Skeletal muscle satellite cell (primary cell): ENCODE data around the gene MGMT.
A peak's percentile ranks its signal among the peaks of the same experiment; 100 is the strongest.

ENCODE experiments used
- H3K27me3 ChIP-seq: 2 replicates; pipeline ENCODE4 v1.7.0; 2013; ENCODE audit warnings: low read length; ENCODE audit not compliant: control insufficient read depth, insufficient read depth
- H3K36me3 ChIP-seq: 2 replicates; pipeline ENCODE4 v1.7.0; 2013; ENCODE audit warnings: mild to moderate bottlenecking, control low read depth, low read length; ENCODE audit not compliant: insufficient read depth
- H3K4me1 ChIP-seq: 2 replicates; pipeline ENCODE4 v1.7.0; 2013; ENCODE audit warnings: low read length; ENCODE audit not compliant: control insufficient read depth, insufficient read depth
- H3K4me2 ChIP-seq: 2 replicates; pipeline ENCODE4 v1.7.0; 2013; ENCODE audit warnings: mild to moderate bottlenecking, low read length
- H3K4me3 ChIP-seq: 2 replicates; pipeline ENCODE4 v1.7.0; 2013; ENCODE audit warnings: low read length
- H3K9ac ChIP-seq: 2 replicates; pipeline ENCODE4 v1.7.0; 2013; ENCODE audit warnings: mild to moderate bottlenecking, low read depth, low read length, moderate library complexity
- H3K9me3 ChIP-seq: replicated peaks from 2 replicates; pipeline ENCODE4 v1.7.0; 2013; ENCODE audit warnings: mild to moderate bottlenecking, control low read depth, low read length

MGMT gene

DNA sequence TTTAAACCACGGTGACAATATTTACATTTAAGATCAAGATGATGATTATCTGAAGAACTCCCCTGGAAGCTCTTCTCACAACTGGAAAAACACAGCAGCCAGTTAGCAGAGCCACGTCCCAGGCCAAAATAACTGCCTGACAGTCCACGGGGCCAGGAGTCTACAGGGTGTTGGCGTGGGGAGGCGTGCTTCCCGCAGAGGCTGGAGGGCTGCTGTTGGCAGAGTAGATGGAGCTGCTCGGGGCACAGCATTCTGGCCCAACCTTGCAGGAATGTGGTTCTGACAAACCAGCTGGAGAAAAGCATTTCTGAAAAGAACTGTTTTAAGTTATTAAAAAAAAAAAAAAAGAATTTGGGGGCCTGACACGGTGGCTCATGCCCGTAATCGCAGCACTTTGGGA, 319.2 kb downstream of the MGMT start:
- Histone ChIP-seq H3K4me3 (no peak overlapping the region), H3K9ac (no peak overlapping the region), H3K4me1 (peaks cover 7% of the 10 kb centered on the region), H3K27me3 (no peaks in the 10 kb centered on the region), H3K9me3 (no peaks in the 10 kb centered on the region), H3K4me2 (no peak overlapping the region), H3K36me3 (no peaks in the 10 kb centered on the region)

DNA sequence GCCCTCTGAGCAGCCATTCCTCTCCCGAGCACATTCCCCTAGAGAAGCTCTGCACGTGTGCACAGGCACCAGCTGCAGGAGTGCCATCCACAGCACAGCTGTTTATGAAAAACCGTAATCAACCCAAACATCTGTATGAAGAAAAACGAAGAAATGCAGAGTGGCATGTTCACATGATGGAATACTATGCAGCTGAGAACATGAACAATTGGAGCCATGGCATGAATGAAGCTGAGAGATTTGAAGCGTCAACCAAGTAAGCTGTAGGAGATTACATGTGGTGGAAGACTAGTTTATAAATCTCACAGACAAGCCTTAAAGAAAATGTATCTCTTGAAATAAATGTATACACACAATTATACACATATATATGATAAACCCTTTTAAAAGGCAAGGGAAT, 320.5 kb downstream of the MGMT start:
- peaks cover 1% of the 10 kb centered on the region for H3K27me3 ChIP-seq
- peaks cover 10% of the 10 kb centered on the region for H3K4me1 ChIP-seq
- no peak overlapping the region for H3K9ac ChIP-seq
- H3K36me3 ChIP-seq = no peaks in the 10 kb centered on the region
- H3K4me3 ChIP-seq = no peak overlapping the region
- no peak overlapping the region for H3K4me2 ChIP-seq
- no peaks in the 10 kb centered on the region for H3K9me3 ChIP-seq

DNA sequence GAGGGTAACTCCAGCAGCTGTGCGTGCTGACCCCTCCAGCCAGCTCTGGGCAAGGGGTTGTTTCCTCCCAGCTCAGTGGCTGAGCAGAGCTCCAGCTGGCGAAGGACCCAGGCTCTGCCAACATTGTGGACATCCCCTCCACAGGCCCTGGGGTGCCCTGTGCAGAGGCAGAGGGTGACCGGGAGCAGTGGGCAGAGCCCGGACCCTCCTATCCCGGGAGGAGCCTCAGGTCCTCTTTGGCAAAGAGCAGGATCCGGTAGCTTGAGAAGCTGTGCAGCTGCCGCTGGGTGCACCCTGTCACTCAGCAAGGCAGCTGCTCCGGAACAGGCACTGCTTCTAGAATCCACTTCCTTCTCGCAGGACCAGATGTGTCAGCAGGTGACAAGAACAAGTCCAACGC, 321.2 kb downstream of the MGMT start:
- H3K9me3 ChIP-seq = no peaks in the 10 kb centered on the region
- H3K36me3 ChIP-seq = no peaks in the 10 kb centered on the region
- H3K4me1 ChIP-seq = peaks cover 10% of the 10 kb centered on the region
- no peak overlapping the region for H3K4me3 ChIP-seq
- H3K27me3 ChIP-seq = peaks cover 8% of the 10 kb centered on the region
- H3K4me2 ChIP-seq = no peak overlapping the region
- no peak overlapping the region for H3K9ac ChIP-seq

DNA sequence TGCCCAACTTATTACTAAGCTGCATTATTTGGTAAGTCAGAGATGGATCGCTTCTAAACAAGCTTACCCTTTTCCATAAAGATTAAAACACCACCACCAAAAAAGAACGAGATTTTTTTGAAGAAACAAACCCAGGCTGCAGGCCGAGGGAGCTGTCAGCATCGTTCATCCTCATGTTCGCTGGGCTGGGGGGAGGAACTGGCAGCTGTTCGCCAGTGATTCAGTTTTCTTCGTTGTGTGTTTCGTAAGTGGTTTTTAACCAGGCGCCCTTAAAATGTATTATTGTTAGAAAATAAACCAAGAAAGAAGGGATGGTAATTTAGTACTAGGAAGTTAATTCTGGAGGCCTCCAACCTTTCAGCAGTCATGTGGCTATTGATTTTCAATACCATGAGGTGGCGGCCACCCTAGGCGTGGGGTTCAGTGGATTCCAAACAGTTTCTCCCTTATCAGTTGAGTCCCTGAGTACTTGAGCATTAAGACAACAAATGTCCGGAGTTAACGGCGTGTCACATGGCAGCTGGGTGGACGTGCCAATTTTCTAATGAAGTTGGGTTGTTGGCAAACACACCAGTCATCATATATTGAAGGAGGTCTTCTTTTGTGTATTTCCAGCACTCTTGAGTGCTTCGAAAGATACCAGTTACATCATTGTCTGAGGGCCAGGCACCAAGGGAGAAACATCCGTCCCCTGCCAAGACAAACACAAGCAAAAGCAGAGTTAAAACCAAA, 323.8 kb downstream of the MGMT start:
- no peak overlapping the region for H3K9ac ChIP-seq
- H3K4me3 ChIP-seq = peak overlapping the region; percentile 32
- H3K4me1 ChIP-seq = peaks cover 10% of the 10 kb centered on the region
- peak overlapping the region; percentile 58 for H3K4me2 ChIP-seq
- H3K27me3 ChIP-seq = peaks cover 8% of the 10 kb centered on the region
- no peaks in the 10 kb centered on the region for H3K9me3 ChIP-seq
- no peaks in the 10 kb centered on the region for H3K36me3 ChIP-seq

DNA sequence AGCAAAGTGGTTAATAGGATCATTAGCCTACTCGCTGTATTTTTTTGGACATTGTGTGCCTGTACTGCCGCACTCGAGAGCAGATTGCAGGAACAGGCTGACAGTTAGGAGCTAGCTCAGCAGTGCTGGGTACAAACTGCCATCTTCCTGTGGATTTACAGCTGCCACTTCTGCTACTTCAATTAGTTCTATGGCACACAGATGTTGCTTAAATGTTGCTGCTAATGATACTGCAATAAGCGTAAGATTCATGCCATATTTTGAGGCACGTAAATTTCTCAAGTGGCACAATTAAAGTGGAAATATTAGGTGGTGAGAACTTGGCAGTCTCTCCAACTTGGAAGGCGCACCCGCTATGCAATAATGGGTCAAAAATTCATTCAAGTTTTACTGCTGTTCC, 325.1 kb downstream of the MGMT start:
- Histone ChIP-seq H3K36me3 (no peaks in the 10 kb centered on the region), H3K9me3 (no peaks in the 10 kb centered on the region), H3K4me3 (no peak overlapping the region), H3K9ac (no peak overlapping the region), H3K4me2 (no peak overlapping the region), H3K4me1 (peaks cover 10% of the 10 kb centered on the region), H3K27me3 (peaks cover 8% of the 10 kb centered on the region)

DNA sequence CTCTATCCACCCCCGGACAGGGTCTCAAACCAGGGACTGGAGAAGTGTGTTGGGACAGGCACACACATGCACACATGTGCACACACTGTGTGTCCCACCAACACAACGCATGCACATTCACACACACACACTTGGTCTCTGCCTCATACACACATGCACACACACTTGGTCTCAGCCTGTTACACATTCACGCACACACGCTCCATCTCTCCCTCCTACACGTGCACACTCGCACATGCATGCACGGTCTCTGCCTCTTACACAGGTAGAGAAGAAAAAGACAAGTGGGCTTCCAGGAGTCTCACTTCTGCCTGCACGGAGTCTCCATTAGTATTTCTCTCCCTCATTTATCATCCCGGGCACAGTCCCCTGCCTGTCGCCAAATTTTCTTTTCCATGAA, 325.8 kb downstream of the MGMT start:
- H3K36me3 ChIP-seq = no peaks in the 10 kb centered on the region
- peaks cover 10% of the 10 kb centered on the region for H3K4me1 ChIP-seq
- no peaks in the 10 kb centered on the region for H3K9me3 ChIP-seq
- peaks cover 8% of the 10 kb centered on the region for H3K27me3 ChIP-seq
- no peak overlapping the region for H3K4me3 ChIP-seq
- no peak overlapping the region for H3K9ac ChIP-seq
- H3K4me2 ChIP-seq = no peak overlapping the region

DNA sequence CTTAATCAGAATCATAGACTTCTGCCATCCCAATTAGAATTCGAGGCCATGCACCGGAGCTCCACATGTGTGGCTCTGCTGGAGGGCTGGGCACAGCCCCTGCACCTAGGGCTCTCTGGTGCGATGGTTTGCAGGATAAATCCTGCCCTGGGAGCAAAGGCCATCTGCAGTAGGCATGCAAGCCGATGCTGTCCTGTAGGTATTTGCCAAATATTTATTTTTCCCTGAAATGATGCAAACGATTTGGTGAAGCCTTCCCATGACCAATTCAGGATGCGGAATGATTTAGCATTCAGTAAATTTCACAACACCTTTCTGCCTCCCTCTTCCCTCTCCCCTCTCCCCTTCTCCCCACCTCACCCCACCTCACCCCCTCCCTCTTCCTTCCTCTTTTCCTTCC, 326.4 kb downstream of the MGMT start:
- H3K9me3 ChIP-seq = no peaks in the 10 kb centered on the region
- H3K4me1 ChIP-seq = peaks cover 10% of the 10 kb centered on the region
- H3K4me2 ChIP-seq = no peak overlapping the region
- no peak overlapping the region for H3K4me3 ChIP-seq
- H3K36me3 ChIP-seq = no peaks in the 10 kb centered on the region
- H3K9ac ChIP-seq = no peak overlapping the region
- peaks cover 8% of the 10 kb centered on the region for H3K27me3 ChIP-seq

DNA sequence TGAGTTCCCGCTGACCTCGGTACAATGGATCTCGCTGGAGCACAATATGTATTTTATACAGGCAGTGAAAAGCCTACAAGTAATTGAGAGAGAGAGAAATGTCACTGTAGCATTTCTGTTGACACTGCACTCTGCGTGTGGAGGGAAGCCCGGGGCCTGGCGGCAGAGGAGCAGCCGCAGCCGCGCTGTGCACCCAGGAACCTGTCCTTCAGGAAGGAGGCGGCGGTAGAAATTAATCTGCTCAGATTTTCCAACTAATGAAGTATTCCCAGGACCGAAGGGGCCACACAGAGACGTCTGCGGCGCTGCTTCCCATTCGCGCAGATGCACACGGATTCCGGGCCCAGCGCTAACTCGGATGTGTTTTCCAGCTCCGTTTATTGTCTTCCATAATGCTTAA, 327.0 kb downstream of the MGMT start:
- Histone ChIP-seq H3K4me3 (no peak overlapping the region), H3K9me3 (no peaks in the 10 kb centered on the region), H3K4me1 (peaks cover 10% of the 10 kb centered on the region), H3K27me3 (peaks cover 8% of the 10 kb centered on the region), H3K4me2 (no peak overlapping the region), H3K9ac (no peak overlapping the region), H3K36me3 (no peaks in the 10 kb centered on the region)

DNA sequence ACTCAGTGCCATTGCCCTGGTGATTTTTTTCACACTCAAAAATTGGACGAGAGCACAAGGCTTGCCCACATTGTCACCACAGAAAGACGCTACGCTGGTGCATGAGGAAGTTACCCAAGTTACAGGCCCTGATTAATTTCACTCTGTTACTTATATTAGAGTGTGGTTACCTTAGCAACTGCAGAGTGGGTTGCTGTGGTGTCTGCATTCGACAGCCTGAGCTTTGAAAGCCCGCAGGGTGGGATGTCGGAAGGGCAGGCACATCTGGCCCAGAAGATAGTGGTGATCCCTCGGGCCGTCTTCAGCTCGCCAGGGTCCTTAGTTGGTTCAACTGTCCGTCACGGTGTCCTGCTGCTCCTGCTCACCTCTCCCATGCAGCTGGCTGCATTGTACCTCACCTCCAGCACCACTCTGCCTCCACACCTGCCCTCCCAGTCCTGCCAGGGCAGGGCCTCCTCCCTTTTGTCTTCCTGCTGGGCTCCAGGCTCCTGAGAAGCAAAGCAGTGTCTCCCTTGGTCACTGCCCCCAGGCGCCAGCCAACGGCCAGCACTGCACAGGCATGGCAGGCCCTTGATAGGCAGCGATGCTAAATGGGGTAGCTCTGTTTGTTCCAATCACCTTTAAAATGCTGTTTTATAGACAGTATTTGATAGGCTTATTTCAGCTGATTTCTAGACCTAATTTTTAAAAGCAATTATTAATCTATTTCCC, 329.8 kb downstream of the MGMT start:
- Histone ChIP-seq H3K27me3 (peaks cover 8% of the 10 kb centered on the region), H3K36me3 (no peaks in the 10 kb centered on the region), H3K9ac (no peak overlapping the region), H3K4me3 (no peak overlapping the region), H3K9me3 (no peaks in the 10 kb centered on the region), H3K4me2 (no peak overlapping the region), H3K4me1 (no peaks in the 10 kb centered on the region)

DNA sequence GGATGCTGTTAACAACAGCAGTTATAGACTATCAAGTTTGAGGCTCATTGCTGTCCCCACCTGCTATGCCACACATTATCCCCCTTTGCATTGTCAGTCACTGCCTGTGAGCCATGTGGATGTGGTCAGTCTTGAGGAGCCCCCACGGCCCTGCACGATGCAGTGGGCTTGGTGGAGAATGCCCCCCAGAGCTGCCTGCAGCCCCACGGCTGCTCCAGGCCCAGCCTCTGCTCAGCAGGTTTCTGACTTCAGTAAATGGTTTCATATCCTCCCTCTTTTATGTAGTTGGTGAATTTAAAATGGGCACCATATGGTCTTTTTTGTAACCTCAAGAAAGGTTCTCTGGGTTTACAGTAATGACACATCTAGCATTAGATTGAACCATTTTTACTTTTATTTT, 332.9 kb downstream of the MGMT start:
- no peaks in the 10 kb centered on the region for H3K27me3 ChIP-seq
- no peak overlapping the region for H3K9ac ChIP-seq
- no peaks in the 10 kb centered on the region for H3K4me1 ChIP-seq
- H3K36me3 ChIP-seq = no peaks in the 10 kb centered on the region
- H3K4me3 ChIP-seq = no peak overlapping the region
- no peak overlapping the region for H3K4me2 ChIP-seq
- H3K9me3 ChIP-seq = no peaks in the 10 kb centered on the region

DNA sequence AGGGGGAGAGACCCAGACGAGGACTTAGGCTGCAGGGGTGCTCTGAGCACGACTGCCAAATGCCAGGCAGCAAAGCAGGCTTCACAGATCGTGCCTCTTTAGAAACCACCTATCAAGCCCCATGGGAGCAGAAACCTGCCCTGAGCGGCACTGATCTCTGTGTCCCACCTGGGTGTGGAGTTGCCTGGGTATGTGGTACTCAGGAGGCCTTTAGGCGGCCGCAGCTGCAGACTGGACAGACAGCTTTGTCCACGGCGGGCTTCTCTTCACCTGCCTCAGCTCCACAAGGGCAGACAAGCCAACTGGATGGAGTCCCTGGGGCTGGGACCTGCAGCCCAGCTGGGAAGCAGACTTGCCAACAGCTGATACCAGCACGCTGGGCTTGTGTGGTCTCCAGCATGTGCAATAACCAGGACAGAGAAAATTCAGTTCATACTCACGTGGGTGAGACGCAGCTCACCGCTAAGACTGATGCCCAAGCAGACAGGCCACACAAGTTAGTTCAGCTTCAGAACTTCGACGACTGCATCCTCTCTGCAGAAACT, 333.8 kb downstream of the MGMT start:
- no peaks in the 10 kb centered on the region for H3K27me3 ChIP-seq
- no peak overlapping the region for H3K4me3 ChIP-seq
- no peaks in the 10 kb centered on the region for H3K4me1 ChIP-seq
- no peak overlapping the region for H3K9ac ChIP-seq
- no peak overlapping the region for H3K4me2 ChIP-seq
- H3K36me3 ChIP-seq = no peaks in the 10 kb centered on the region
- no peaks in the 10 kb centered on the region for H3K9me3 ChIP-seq

DNA sequence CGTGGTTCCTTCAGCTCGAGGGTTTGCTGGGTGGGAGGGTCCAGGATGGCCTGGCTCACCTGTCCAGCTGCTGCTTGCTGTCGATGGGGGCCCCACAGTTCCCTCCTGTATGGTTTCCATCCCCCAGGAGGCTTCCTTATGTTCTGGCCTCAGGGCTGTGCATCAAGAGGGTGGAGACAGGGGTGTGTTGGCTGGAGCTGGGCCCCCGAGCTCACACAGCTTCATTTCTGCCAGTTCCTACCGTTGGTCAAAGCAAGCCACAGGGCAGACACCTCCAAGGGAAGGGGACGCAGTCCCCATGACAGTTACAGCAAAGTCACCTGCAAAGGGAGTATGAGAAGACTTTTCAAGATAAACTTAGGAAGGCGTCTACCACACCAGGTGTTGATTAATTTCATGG, 340.2 kb downstream of the MGMT start:
- no peaks in the 10 kb centered on the region for H3K9me3 ChIP-seq
- H3K4me1 ChIP-seq = no peaks in the 10 kb centered on the region
- H3K4me2 ChIP-seq = no peak overlapping the region
- no peaks in the 10 kb centered on the region for H3K36me3 ChIP-seq
- no peak overlapping the region for H3K4me3 ChIP-seq
- no peak overlapping the region for H3K9ac ChIP-seq
- no peaks in the 10 kb centered on the region for H3K27me3 ChIP-seq
